Caco-2 (cell line): ENCODE results near the gene PCLAF. TPM values are rescaled to one million over a fixed set of nuclear protein-coding genes. Genes with fewer than 3 reads are reported as not detected.
"Not testable (repeated sequence)": the region's sequence is repeated elsewhere in the genome, so short reads cannot be mapped to it uniquely, and the experiment has no call there.

Experiments used
- BruUV-seq: library from RNA; stranded (reverse); fragments of 400-500 nt; replicated peaks from 2 replicates; lab custom pipeline; 2021; lab: Mats Ljungman, UMichigan
- CTCF ChIA-PET: fragments of 300-600 bp; sonication (Branson Sonifier 250); formaldehyde crosslinking; loops from one replicate; lab custom pipeline; 2022; ENCODE audit warnings: antibody characterized with exemption; lab: Charles Lee
- POLR2A ChIA-PET: fragments of 300-600 bp; sonication (Branson Sonifier 250); formaldehyde crosslinking; loops from one replicate; lab custom pipeline; 2022; ENCODE audit warnings: antibody characterized with exemption; lab: Charles Lee
- DNase-seq, 2 experiments: peaks; one replicate each; pipeline versions ENCODE4 v3.0.0 to v3.0.0-alpha.2; 2020 to 2022
- H3K27me3 ChIP-seq: replicated peaks from 2 replicates; pipeline ENCODE4 v1.6.0; 2011; ENCODE audit warnings: low read length; ENCODE audit not compliant: control insufficient read depth, insufficient read depth
- H3K36me3 ChIP-seq: 2 replicates; pipeline ENCODE4 v1.5.1; 2011; ENCODE audit warnings: low read length; ENCODE audit not compliant: control insufficient read depth, insufficient read depth
- H3K4me1 ChIP-seq: fragments of 250-450 bp; sonication (Bioruptor Pico); 2 replicates; pipeline ENCODE4 v1.5.1; 2020; ENCODE audit warnings: mild to moderate bottlenecking
- H3K4me3 ChIP-seq: 2 replicates; pipeline ENCODE4 v1.5.1; 2011; ENCODE audit warnings: low read depth, mild to moderate bottlenecking, control low read depth, low read length
- H3K9me3 ChIP-seq: fragments of 250-450 bp; sonication (Bioruptor Pico); 2 replicates; pipeline ENCODE4 v1.5.1; 2020; ENCODE audit warnings: mild to moderate bottlenecking, moderate library complexity
- H3K27ac Mint-ChIP-seq: one replicate; pipeline ENCODE4 v1.8.0; 2022; ENCODE audit warnings: mixed read lengths; ENCODE audit not compliant: unreplicated experiment
- H3K27me3 Mint-ChIP-seq: one replicate; pipeline ENCODE4 v1.8.0; 2022; ENCODE audit warnings: mixed read lengths; ENCODE audit not compliant: insufficient read depth, unreplicated experiment
- H3K36me3 Mint-ChIP-seq: one replicate; pipeline ENCODE4 v1.8.0; 2022; ENCODE audit warnings: mild to moderate bottlenecking, mixed read lengths; ENCODE audit not compliant: insufficient read depth, unreplicated experiment
- H3K4me1 Mint-ChIP-seq: one replicate; pipeline ENCODE4 v1.8.0; 2022; ENCODE audit warnings: low read depth, mixed read lengths; ENCODE audit not compliant: unreplicated experiment
- H3K4me3 Mint-ChIP-seq: one replicate; pipeline ENCODE4 v1.8.0; 2022; ENCODE audit warnings: mild to moderate bottlenecking, moderate library complexity, mixed read lengths; ENCODE audit not compliant: unreplicated experiment
- H3K9me3 Mint-ChIP-seq: one replicate; pipeline ENCODE4 v1.8.0; 2022; ENCODE audit warnings: mixed read lengths; ENCODE audit not compliant: unreplicated experiment
- CTCF ChIP-seq, 2 experiments: fragments of 200-600 bp in 1 of 2; IDR thresholded peaks; 1 replicate in 1 of 2; 2 replicates in 1 of 2; pipeline versions ENCODE4 v1.5.1 to v1.8.0; 2011 to 2022; ENCODE audit warnings: antibody characterized with exemption in 1 of 2, control low read depth in 1 of 2, inconsistent platforms in 1 of 2, low read depth in 1 of 2, low read length in 1 of 2, mild to moderate bottlenecking in 1 of 2, moderate library complexity in 1 of 2; ENCODE audit not compliant: insufficient read depth in 1 of 2, severe bottlenecking in 1 of 2, unreplicated experiment in 1 of 2
- intact Hi-C: fragments of 100-400 bp; cut with micrococcal nuclease; formaldehyde crosslinking; loops from one replicate; pipeline ENCODE4 v1.10.0; 2022; ENCODE audit not compliant: unreplicated experiment
- total RNA-seq: library from RNA; stranded (reverse); gene quantifications from 2 replicates; pipeline ENCODE4 v1.2.3, GENCODE V29; 2022

The PCLAF gene
- total RNA-seq, 1 experiment from 2014 or later = 93.7 TPM

- intact Hi-C loops = no loop called here
- CTCF ChIA-PET = no interaction called here
- no peaks in the 10 kb centered on the region for H3K27me3 ChIP-seq
- BruUV-seq = no TSS peak
- H3K9me3 ChIP-seq = no peaks in the 10 kb centered on the region
- peaks cover 72% of the 10 kb centered on the region for H3K36me3 Mint-ChIP-seq
- no peaks in the 10 kb centered on the region for H3K9me3 Mint-ChIP-seq
- H3K27ac Mint-ChIP-seq = no peak overlapping the region
- DNase-seq = no peak
- no peaks in the 10 kb centered on the region for H3K27me3 Mint-ChIP-seq
- H3K4me3 Mint-ChIP-seq = no peak overlapping the region
- H3K4me3 ChIP-seq = no peak overlapping the region
- no peak for TF ChIP-seq CTCF (IDR thresholded peaks at IDR 0.05; ENCODE audit: insufficient read depth in 1 of 2, low read depth in 1 of 2, low read length in 1 of 2, severe bottlenecking in 1 of 2, unreplicated experiment in 1 of 2)
- POLR2A ChIA-PET = no interaction called here
- H3K4me1 ChIP-seq = no peaks in the 10 kb centered on the region; the same call in 1 of the 2 replicates
- H3K4me1 Mint-ChIP-seq = no peaks in the 10 kb centered on the region
- H3K36me3 ChIP-seq = no peaks in the 10 kb centered on the region
Measured at GRCh38 chr15:64373360-64373759, 7.9 kb downstream of the PCLAF start.

- CTCF ChIA-PET, H3K9me3 ChIP-seq, H3K4me1 Mint-ChIP-seq, H3K36me3 ChIP-seq, H3K27me3 ChIP-seq, intact Hi-C loops, DNase-seq, H3K4me3 Mint-ChIP-seq, H3K4me3 ChIP-seq, POLR2A ChIA-PET, H3K9me3 Mint-ChIP-seq, H3K4me1 ChIP-seq, BruUV-seq, H3K27ac Mint-ChIP-seq, H3K27me3 Mint-ChIP-seq: not testable (repeated sequence)
- peaks cover 61% of the 10 kb centered on the region for H3K36me3 Mint-ChIP-seq
Measured at GRCh38 chr15:64371383-64371782, 9.9 kb downstream of the PCLAF start.

GRCh38 chr15:64369078-64369607, 12.1 kb downstream of the PCLAF start:
- Histone ChIP-seq H3K9me3 (0 out of 2 replicates have a peak, but pooled peaks cover 4% of the 10 kb centered on the region), H3K4me3 (no peak overlapping the region), H3K4me1 (no peaks in the 10 kb centered on the region), H3K36me3 (no peaks in the 10 kb centered on the region), H3K27me3 (no peaks in the 10 kb centered on the region)
- no peak for TF ChIP-seq CTCF (IDR thresholded peaks at IDR 0.05; ENCODE audit: insufficient read depth in 1 of 2, low read depth in 1 of 2, low read length in 1 of 2, severe bottlenecking in 1 of 2, unreplicated experiment in 1 of 2)
- H3K4me3 Mint-ChIP-seq = no peak overlapping the region
- H3K27ac Mint-ChIP-seq = no peak overlapping the region
- intact Hi-C loops = no loop called here
- no TSS peak for BruUV-seq
- H3K9me3 Mint-ChIP-seq = no peaks in the 10 kb centered on the region
- no peak for DNase-seq
- CTCF ChIA-PET = interaction anchor here (0.7 kb wide), 2 partner anchors 313 to 316 kb away, joined by 4 to 5 read pairs; no protein-coding TSS in a partner anchor
- H3K4me1 Mint-ChIP-seq = no peaks in the 10 kb centered on the region
- peaks cover 53% of the 10 kb centered on the region for H3K36me3 Mint-ChIP-seq
- POLR2A ChIA-PET = no interaction called here
- no peaks in the 10 kb centered on the region for H3K27me3 Mint-ChIP-seq
